NB4 (cell line): ENCODE data around the gene RAN.

Source experiments
- CTCF ChIP-seq: IDR thresholded peaks from one replicate; pipeline ENCODE4 v1.5.1; 2012; ENCODE audit warnings: low read depth, low read length
- TF ChIP-seq, protein P1 (sequence below): IDR thresholded peaks from 2 replicates; pipeline ENCODE4 v1.6.1; 2011; ENCODE audit warnings: low read depth, low read length

DNA sequence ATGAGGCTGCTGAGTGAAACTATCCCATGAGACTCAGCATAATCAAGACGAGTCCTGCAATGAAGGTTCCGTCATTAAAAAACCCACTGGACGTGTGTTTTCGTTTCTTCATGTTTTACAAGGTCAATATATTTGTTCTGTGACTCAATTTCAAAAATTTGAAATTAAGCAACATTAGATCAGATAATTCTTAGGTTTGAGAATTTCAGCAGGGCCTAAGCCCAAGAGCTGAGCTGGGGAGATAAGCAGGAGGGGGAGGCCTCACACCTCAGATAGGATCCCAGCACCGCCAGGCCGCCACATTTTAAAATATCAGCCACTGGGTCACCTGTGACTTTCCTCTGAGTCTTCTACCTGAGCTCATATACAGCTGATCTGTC is 46.1 kb upstream of the RAN start:
- no peak for TF ChIP-seq CTCF
- TF ChIP-seq, protein P1, sequence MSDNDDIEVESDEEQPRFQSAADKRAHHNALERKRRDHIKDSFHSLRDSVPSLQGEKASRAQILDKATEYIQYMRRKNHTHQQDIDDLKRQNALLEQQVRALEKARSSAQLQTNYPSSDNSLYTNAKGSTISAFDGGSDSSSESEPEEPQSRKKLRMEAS, result no peak
